Tibial nerve (tissue), 4 donors: Measurements from ENCODE around the gene RASEF. TPM values are rescaled to one million over a fixed set of nuclear protein-coding genes. Genes with fewer than 3 reads are reported as not detected.

Source experiments
- DNase-seq, 2 donors: peaks; one replicate each; pipeline ENCODE4 v3.0.0-alpha.2; 2019; ENCODE audit warnings: low spot score in 2 of 2
- H3K27ac ChIP-seq, 4 donors: fragments of 200-600 bp; sonication (generic) in 3 of 4; one replicate each; pipeline ENCODE4 v1.5.1; 2017 to 2019; ENCODE audit warnings: mild to moderate bottlenecking in 1 of 4
- H3K27me3 ChIP-seq, 2 donors: fragments of 200-600 bp; sonication (generic) in 1 of 2; one replicate each; pipeline versions ENCODE4 v1.5.1 to v1.6.0; 2017 to 2019
- H3K36me3 ChIP-seq, 3 donors: fragments of 200-600 bp; sonication (generic); one replicate each; pipeline ENCODE4 v1.5.1; 2018 to 2019
- H3K4me1 ChIP-seq, 4 donors: fragments of 200-600 bp; sonication (generic) in 3 of 4; one replicate each; pipeline ENCODE4 v1.5.1; 2017 to 2019
- H3K4me3 ChIP-seq, 4 donors: fragments of 200-600 bp; sonication (generic) in 3 of 4; one replicate each; pipeline ENCODE4 v1.5.1; 2017 to 2019; ENCODE audit warnings: mild to moderate bottlenecking in 1 of 4, moderate library complexity in 1 of 4
- H3K9me3 ChIP-seq, 4 donors: fragments of 200-600 bp; sonication (generic) in 3 of 4; one replicate each; pipeline ENCODE4 v1.5.1; 2017 to 2019
- EP300 ChIP-seq, 2 donors: sonication (generic); formaldehyde crosslinking; IDR thresholded peaks; one replicate each; pipeline ENCODE4 v1.6.1; 2017; ENCODE audit warnings: antibody characterized with exemption in 2 of 2, mild to moderate bottlenecking in 1 of 2
- POLR2A ChIP-seq, 2 donors: fragments of 450-650 bp; IDR thresholded peaks; one replicate each; pipeline ENCODE4 v1.6.1; 2017; ENCODE audit warnings: antibody characterized with exemption in 2 of 2, mild to moderate bottlenecking in 2 of 2, moderate library complexity in 2 of 2
- WGBS, 2 donors: methylation state at CpG; one replicate each; pipeline ENCODE4 v1.1.5; 2018; 5-methylcytosine and 5-hydroxymethylcytosine counted together
- total RNA-seq, 4 donors: library from RNA; depleted of rRNA; stranded (reverse); fragments of >200 nt; gene quantifications; one replicate each; pipeline ENCODE4 v1.1.0, GENCODE V29; 2016
- TF ChIP-seq, protein P1 (sequence below), 5 experiments: fragments of 200-600 bp in 3 of 5; fragments of 450-650 bp in 2 of 5; sonication (generic) in 3 of 5; IDR thresholded peaks; one replicate each; pipeline ENCODE4 v1.5.1; 2016 to 2019; ENCODE audit warnings: antibody characterized with exemption in 5 of 5, mild to moderate bottlenecking in 3 of 5, moderate library complexity in 2 of 5

Gene RASEF
- total RNA-seq, 4 donors from 2014 or later, result 0.21 to 3.6 (median 1.4) TPM

DNA sequence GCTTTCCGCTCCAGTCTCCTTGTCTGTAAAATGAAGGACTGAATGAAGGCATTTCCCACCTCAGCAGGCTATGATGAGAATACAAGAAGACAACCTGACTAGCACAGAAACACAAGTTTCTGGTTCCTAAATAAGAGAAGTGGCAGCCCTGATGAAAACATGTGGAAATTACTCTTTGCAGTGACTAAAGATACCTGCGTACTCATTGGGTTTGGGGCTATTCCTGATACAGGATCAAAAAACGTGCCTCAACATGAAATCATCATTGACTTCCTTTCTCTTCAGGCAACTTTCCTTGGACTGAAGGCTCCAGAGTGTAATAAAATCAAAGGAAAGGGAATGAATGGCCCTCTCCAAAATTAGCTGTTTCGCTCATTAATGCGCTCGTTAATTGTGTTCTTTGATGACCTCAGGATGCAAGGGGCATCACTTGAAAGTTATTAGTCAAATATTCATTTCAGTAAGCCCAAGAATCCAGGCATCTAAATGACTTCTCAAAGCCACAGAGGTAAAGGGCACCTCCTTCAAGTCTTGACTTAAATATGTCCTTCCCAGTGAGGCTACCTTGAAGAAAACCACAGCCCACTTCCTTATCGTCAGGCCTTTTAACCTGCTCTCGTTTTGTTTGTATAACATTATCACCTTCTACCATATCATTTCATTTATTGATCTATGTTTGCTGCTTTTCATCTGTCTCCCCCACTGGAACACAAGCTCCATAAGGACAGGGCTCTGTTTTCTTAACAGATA lies 68.9 kb downstream of the RASEF start:
- WGBS, 2 donors, result 92 to 94% methylated on average over 8 of the region's 8 CpGs

DNA sequence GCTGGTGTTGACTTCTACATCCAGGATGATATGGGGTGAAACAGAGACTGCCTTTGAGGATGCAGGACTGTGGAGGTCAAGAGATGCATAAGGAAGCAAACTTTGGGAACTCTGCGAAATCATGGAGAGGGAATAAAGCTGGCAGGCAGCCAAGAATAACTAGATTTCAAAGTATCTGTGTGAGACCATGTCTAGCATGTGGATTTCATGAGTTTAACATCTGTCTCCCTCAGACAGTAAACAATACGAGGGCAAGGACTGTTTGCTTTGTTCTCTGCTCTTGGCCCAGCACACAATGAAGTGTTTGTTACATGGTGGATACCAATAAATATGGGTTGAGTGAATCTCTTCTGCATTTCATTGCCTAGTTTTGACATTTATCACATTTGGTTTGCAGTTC lies 71.3 kb downstream of the RASEF start:
- WGBS, 2 donors, result 27 to 37% methylated on average over 2 of the region's 2 CpGs
- no peak overlapping the region for H3K4me3 ChIP-seq
- DNase-seq, result peak in 1 of 2 donors; percentile 7
- no peaks in the 10 kb centered on the region for H3K9me3 ChIP-seq
- no peaks in the 10 kb centered on the region for H3K4me1 ChIP-seq
- TF ChIP-seq, protein P1, sequence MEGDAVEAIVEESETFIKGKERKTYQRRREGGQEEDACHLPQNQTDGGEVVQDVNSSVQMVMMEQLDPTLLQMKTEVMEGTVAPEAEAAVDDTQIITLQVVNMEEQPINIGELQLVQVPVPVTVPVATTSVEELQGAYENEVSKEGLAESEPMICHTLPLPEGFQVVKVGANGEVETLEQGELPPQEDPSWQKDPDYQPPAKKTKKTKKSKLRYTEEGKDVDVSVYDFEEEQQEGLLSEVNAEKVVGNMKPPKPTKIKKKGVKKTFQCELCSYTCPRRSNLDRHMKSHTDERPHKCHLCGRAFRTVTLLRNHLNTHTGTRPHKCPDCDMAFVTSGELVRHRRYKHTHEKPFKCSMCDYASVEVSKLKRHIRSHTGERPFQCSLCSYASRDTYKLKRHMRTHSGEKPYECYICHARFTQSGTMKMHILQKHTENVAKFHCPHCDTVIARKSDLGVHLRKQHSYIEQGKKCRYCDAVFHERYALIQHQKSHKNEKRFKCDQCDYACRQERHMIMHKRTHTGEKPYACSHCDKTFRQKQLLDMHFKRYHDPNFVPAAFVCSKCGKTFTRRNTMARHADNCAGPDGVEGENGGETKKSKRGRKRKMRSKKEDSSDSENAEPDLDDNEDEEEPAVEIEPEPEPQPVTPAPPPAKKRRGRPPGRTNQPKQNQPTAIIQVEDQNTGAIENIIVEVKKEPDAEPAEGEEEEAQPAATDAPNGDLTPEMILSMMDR (IDR thresholded peaks at IDR 0.05), result no peak
- TF ChIP-seq POLR2A (IDR thresholded peaks at IDR 0.05) (no peak), EP300 (IDR thresholded peaks at IDR 0.05) (no peak)
- no peaks in the 10 kb centered on the region for H3K27me3 ChIP-seq
- H3K27ac ChIP-seq, result no peak overlapping the region
- no peaks in the 10 kb centered on the region for H3K36me3 ChIP-seq

More for the DNA sequence above, 68.9 kb downstream of the RASEF start:
- H3K4me3 ChIP-seq, result no peak overlapping the region
- H3K36me3 ChIP-seq, result no peaks in the 10 kb centered on the region
- no peak overlapping the region for H3K27ac ChIP-seq
- no peak for TF ChIP-seq EP300 (IDR thresholded peaks at IDR 0.05)
- TF ChIP-seq POLR2A (IDR thresholded peaks at IDR 0.05), result no peak
- TF ChIP-seq, protein P1 (IDR thresholded peaks at IDR 0.05), result no peak
- H3K27me3 ChIP-seq, result no peaks in the 10 kb centered on the region
- no peak for DNase-seq
- no peaks in the 10 kb centered on the region for H3K4me1 ChIP-seq
- H3K9me3 ChIP-seq, result no peaks in the 10 kb centered on the region

DNA sequence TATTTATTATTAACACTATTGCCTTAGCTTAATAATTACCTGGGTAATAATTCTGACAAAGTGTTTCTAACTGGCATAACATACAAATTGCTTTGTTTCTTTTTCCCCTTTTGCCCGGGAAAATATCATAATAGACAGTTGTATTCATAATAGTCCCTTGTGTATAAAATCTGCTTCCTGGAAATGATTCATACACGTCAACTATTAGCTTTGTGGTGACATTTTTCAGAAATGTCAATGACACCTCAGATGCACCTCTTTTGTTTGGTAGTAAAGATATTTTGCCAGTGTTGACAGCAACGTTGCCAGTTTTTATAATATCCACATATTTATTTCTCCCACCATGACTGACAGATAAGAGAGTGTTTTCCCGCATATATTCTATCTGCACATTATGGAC lies 73.0 kb downstream of the RASEF start:
- TF ChIP-seq POLR2A (IDR thresholded peaks at IDR 0.05) (no peak), EP300 (IDR thresholded peaks at IDR 0.05) (no peak)
- TF ChIP-seq, protein P1 (IDR thresholded peaks at IDR 0.05), result no peak
- no peak overlapping the region for H3K27ac ChIP-seq
- 59 to 62% methylated on average over 4 of the region's 4 CpGs for WGBS, 2 donors

DNA sequence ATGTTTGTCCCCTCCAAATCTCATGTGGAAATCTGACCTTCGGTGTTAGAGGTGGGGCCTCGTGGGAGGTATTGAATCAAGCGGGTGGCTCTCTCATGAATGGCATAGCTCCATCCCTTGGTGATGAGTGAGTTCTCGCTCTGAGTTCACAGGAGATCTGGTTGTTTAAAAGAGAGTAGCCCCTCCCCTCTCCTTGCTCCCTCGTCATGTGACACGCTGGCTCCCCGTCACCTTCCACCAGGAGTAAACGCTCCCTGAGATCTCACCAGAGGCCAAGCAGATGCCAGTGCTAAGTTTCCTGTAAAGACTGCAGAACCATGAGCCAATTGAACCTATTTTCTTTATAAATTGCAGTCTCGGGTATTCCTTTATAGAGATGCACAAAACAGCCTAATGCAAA lies 74.5 kb downstream of the RASEF start:
- Histone ChIP-seq H3K27me3 (no peaks in the 10 kb centered on the region), H3K4me1 (no peaks in the 10 kb centered on the region), H3K9me3 (no peaks in the 10 kb centered on the region), H3K27ac (no peak overlapping the region), H3K4me3 (no peak overlapping the region), H3K36me3 (no peaks in the 10 kb centered on the region)
- TF ChIP-seq EP300 (IDR thresholded peaks at IDR 0.05) (no peak), POLR2A (IDR thresholded peaks at IDR 0.05) (no peak)
- TF ChIP-seq, protein P1 (IDR thresholded peaks at IDR 0.05), result no peak
- 70% methylated on average over 9 of the region's 9 CpGs for WGBS, 2 donors
- DNase-seq, result no peak

More for the DNA sequence above, 73.0 kb downstream of the RASEF start:
- no peaks in the 10 kb centered on the region for H3K27me3 ChIP-seq
- H3K36me3 ChIP-seq, result no peaks in the 10 kb centered on the region
- no peaks in the 10 kb centered on the region for H3K9me3 ChIP-seq
- DNase-seq, result no peak
- H3K4me3 ChIP-seq, result no peak overlapping the region
- no peaks in the 10 kb centered on the region for H3K4me1 ChIP-seq

DNA sequence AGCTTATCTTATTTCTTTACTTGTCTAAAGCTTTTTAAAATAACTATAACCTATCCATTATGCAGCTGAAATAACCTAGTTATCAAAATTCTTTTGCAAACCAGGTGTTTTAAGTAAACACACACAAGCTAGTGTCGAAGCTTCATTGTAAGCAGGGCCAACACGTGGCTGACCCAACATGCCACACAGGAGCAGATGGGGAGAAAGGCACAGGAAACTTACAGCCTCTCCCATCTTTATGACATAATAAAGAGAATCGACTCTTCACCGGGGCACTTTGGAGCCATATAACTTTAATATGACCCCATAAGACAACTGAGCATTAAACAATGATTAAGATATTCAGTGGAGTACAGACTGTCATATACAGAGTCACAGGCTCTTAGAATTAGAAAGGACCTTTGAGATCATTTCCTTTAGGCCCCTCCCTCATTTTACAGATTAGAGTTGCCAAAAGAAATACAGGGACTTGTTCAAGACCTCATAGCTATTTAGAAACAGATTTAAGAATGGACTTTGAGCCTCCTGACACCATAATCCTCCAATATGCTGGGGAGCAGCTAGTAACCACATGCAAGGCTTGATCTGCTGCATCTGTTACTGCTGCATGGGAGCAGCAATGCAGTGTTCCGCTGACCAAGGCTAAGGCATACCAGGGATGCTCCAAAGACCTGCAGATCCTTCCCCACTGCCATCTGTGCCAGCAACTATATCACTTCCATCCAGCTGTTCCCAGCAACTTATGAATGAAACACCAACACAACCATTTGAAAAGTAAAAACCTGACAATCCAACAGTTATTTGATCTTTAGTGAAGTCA lies 75.4 kb downstream of the RASEF start:
- TF ChIP-seq POLR2A (IDR thresholded peaks at IDR 0.05), result no peak
- TF ChIP-seq, protein P1 (IDR thresholded peaks at IDR 0.05), result no peak
- no peak for TF ChIP-seq EP300 (IDR thresholded peaks at IDR 0.05)
- no peak overlapping the region for H3K4me3 ChIP-seq
- 53 to 63% methylated on average over 5 of the region's 5 CpGs for WGBS, 2 donors
- DNase-seq, result no peak
- no peaks in the 10 kb centered on the region for H3K9me3 ChIP-seq
- no peaks in the 10 kb centered on the region for H3K36me3 ChIP-seq
- no peak overlapping the region for H3K27ac ChIP-seq
- H3K27me3 ChIP-seq, result no peaks in the 10 kb centered on the region
- H3K4me1 ChIP-seq, result no peaks in the 10 kb centered on the region
